ENCODE measurements around the gene ORC5.

DNA sequence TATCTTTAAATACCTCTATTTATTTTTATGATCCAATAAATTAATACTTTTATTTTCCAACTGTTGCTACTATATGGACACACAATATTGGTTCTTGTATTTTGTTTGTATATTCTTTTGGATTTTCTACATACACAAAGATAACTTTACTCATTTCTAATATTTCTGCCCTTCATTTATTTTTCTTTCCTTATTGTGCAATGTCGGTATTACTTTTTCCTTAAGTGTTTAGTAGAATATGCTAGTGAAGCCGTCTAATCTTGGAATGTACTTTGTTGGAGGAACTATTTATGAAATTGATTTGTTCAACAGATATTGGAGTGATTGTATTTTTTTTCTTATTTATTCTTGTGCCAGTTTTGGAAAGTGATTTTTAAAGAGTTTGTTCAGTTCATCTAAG lies 94.0 kb downstream of the ORC5 start:
- TF ChIP-seq, protein P1, sequence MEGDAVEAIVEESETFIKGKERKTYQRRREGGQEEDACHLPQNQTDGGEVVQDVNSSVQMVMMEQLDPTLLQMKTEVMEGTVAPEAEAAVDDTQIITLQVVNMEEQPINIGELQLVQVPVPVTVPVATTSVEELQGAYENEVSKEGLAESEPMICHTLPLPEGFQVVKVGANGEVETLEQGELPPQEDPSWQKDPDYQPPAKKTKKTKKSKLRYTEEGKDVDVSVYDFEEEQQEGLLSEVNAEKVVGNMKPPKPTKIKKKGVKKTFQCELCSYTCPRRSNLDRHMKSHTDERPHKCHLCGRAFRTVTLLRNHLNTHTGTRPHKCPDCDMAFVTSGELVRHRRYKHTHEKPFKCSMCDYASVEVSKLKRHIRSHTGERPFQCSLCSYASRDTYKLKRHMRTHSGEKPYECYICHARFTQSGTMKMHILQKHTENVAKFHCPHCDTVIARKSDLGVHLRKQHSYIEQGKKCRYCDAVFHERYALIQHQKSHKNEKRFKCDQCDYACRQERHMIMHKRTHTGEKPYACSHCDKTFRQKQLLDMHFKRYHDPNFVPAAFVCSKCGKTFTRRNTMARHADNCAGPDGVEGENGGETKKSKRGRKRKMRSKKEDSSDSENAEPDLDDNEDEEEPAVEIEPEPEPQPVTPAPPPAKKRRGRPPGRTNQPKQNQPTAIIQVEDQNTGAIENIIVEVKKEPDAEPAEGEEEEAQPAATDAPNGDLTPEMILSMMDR (IDR thresholded peaks at IDR 0.05; ENCODE audit: insufficient read depth, low read depth, low read length): no peak
- no peak for TF ChIP-seq EZH2 (IDR thresholded peaks at IDR 0.05; ENCODE audit: insufficient read depth, low read length)
